ENCODE data around the gene FADS6. TPM values are rescaled to one million over a fixed set of nuclear protein-coding genes. Genes with fewer than 3 reads are reported as not detected.

The FADS6 gene
- polyA plus RNA-seq, 3 donors, result not detected

GRCh38 chr17:74919440-74920305 lies 26.2 kb upstream of the FADS6 start:
- H4K20me1 ChIP-seq (ENCODE audit: insufficient read depth, low read length), result no peaks in the 10 kb centered on the region
- Mint-ChIP-seq H3K36me3 (peaks cover 0 to 3% of the 10 kb centered on the region in 2 donors), H3K4me1 (peaks cover 42% of the 10 kb centered on the region), H3K4me3 (peak overlapping the region in 1 of 2 donors; percentile 63), H3K9me3 (peaks cover 0 to 8% (median 0%) of the 10 kb centered on the region in 7 donors), H3K27me3 (ENCODE audit: low read depth in 3 of 3) (peaks cover 36 to 56% (median 44%) of the 10 kb centered on the region in 3 donors), H3K27ac (no peak overlapping the region)
- peaks cover 43 to 61% of the 10 kb centered on the region in 2 donors for H3K4me1 ChIP-seq (ENCODE audit: control insufficient read depth in 1 of 2, insufficient read depth in 2 of 2, low read length in 2 of 2)
- no peak overlapping the region for H3K4me3 ChIP-seq (replicated peaks in 1 of 3; ENCODE audit: low read depth in 2 of 3, low read length in 3 of 3)
- no peaks in the 10 kb centered on the region for H3K36me3 ChIP-seq (replicated peaks in 1 of 2; ENCODE audit: control insufficient read depth in 1 of 2, insufficient read depth in 2 of 2, low read length in 2 of 2)
- no peak overlapping the region for H3K27ac ChIP-seq (ENCODE audit: low read depth in 1 of 2, low read length in 2 of 2)
- DNase-seq, result no peak
- peaks cover 0 to 7% of the 10 kb centered on the region in 2 donors for H3K9me3 ChIP-seq (replicated peaks in 1 of 2; ENCODE audit: control insufficient read depth in 1 of 2, insufficient read depth in 1 of 2, low read length in 2 of 2)
- no peak overlapping the region for H3K4me2 ChIP-seq (replicated peaks; ENCODE audit: extremely low read depth, low read length, poor library complexity, severe bottlenecking)
- no peaks in the 10 kb centered on the region for H3K79me2 ChIP-seq (ENCODE audit: insufficient read depth, low read length)
- peak; percentile 36 for TF ChIP-seq CTCF (IDR thresholded peaks at IDR 0.05)
- H3K9ac ChIP-seq (ENCODE audit: insufficient read depth, low read length, poor library complexity, severe bottlenecking), result no peak overlapping the region
- WGBS (ENCODE audit: insufficient coverage), result 67% methylated on average over 65 of the region's 67 CpGs
- H3K27me3 ChIP-seq (ENCODE audit: control insufficient read depth in 2 of 2, insufficient read depth in 2 of 2, low read length in 2 of 2), result peaks cover 15 to 45% of the 10 kb centered on the region in 2 donors
- intact Hi-C loops (cut with micrococcal nuclease), result no loop called here
- H2AFZ ChIP-seq (ENCODE audit: insufficient read depth, low read depth, low read length, poor library complexity, severe bottlenecking), result no peak overlapping the region

GRCh38 chr17:74918906-74919305 lies 25.5 kb upstream of the FADS6 start:
- Mint-ChIP-seq H3K27me3 (ENCODE audit: low read depth in 3 of 3) (peaks cover 39 to 51% (median 43%) of the 10 kb centered on the region in 3 donors), H3K4me3 (peak overlapping the region in 1 of 2 donors; percentile 46), H3K4me1 (peaks cover 36% of the 10 kb centered on the region), H3K27ac (peak overlapping the region in 1 of 7 donors; percentile 50), H3K36me3 (peaks cover 0 to 3% of the 10 kb centered on the region in 2 donors), H3K9me3 (peaks cover 2 to 10% (median 4%) of the 10 kb centered on the region in 7 donors)
- intact Hi-C loops (cut with micrococcal nuclease), result no loop called here
- Histone ChIP-seq H3K79me2 (ENCODE audit: insufficient read depth, low read length) (no peaks in the 10 kb centered on the region), H2AFZ (ENCODE audit: insufficient read depth, low read depth, low read length, poor library complexity, severe bottlenecking) (no peak overlapping the region), H3K9me3 (replicated peaks in 1 of 2; ENCODE audit: control insufficient read depth in 1 of 2, insufficient read depth in 1 of 2, low read length in 2 of 2) (peaks cover 3 to 7% of the 10 kb centered on the region in 2 donors), H3K27me3 (ENCODE audit: control insufficient read depth in 2 of 2, insufficient read depth in 2 of 2, low read length in 2 of 2) (peaks cover 15 to 42% of the 10 kb centered on the region in 2 donors), H3K36me3 (replicated peaks in 1 of 2; ENCODE audit: control insufficient read depth in 1 of 2, insufficient read depth in 2 of 2, low read length in 2 of 2) (no peaks in the 10 kb centered on the region), H3K4me3 (replicated peaks in 1 of 3; ENCODE audit: low read depth in 2 of 3, low read length in 3 of 3) (no peak overlapping the region), H3K27ac (ENCODE audit: low read depth in 1 of 2, low read length in 2 of 2) (no peak overlapping the region), H4K20me1 (ENCODE audit: insufficient read depth, low read length) (no peaks in the 10 kb centered on the region), H3K9ac (ENCODE audit: insufficient read depth, low read length, poor library complexity, severe bottlenecking) (no peak overlapping the region), H3K4me2 (replicated peaks; ENCODE audit: extremely low read depth, low read length, poor library complexity, severe bottlenecking) (no peak overlapping the region), H3K4me1 (ENCODE audit: control insufficient read depth in 1 of 2, insufficient read depth in 2 of 2, low read length in 2 of 2) (peaks cover 35 to 53% of the 10 kb centered on the region in 2 donors)
- WGBS (ENCODE audit: insufficient coverage), result 100% methylated on average over 1 of the region's 5 CpGs
- no peak for TF ChIP-seq CTCF (IDR thresholded peaks at IDR 0.05)
- DNase-seq, result no peak

Measured in CD14-positive monocyte (primary cell).